ACC112 (cell line): ENCODE results near the gene KHDC4.
A peak's percentile ranks its signal among the peaks of the same experiment; 100 is the strongest.

Experiments used
- H2AFZ ChIP-seq: fragments of 200-600 bp; sonication (generic); one replicate; pipeline ENCODE4 v1.6.0; 2017; ENCODE audit warnings: antibody characterized with exemption, low read length; ENCODE audit not compliant: unreplicated experiment
- H3K27ac ChIP-seq: fragments of 200-600 bp; sonication (generic); 2 replicates; pipeline ENCODE4 v1.5.1; 2014; ENCODE audit warnings: low read depth, mild to moderate bottlenecking, antibody characterized with exemption, low read length, moderate library complexity
- H3K27me3 ChIP-seq: fragments of 200-600 bp; sonication (generic); 2 replicates; pipeline ENCODE4 v1.6.1; 2014; ENCODE audit warnings: mild to moderate bottlenecking, antibody characterized with exemption, low read length, moderate library complexity, mixed read lengths; ENCODE audit not compliant: insufficient read depth
- H3K36me3 ChIP-seq: fragments of 200-600 bp; sonication (generic); 2 replicates; pipeline ENCODE4 v1.6.1; 2016; ENCODE audit warnings: mild to moderate bottlenecking, antibody characterized with exemption, low read length, moderate library complexity, mixed read lengths; ENCODE audit not compliant: insufficient read depth
- H3K4me1 ChIP-seq: fragments of 200-600 bp; sonication (generic); one replicate; pipeline ENCODE4 v1.6.1; 2016; ENCODE audit warnings: low read length, mixed read lengths; ENCODE audit not compliant: insufficient read depth, unreplicated experiment, control insufficient read depth
- H3K4me3 ChIP-seq: fragments of 200-600 bp; sonication (generic); 2 replicates; pipeline ENCODE4 v1.5.1; 2014; ENCODE audit warnings: mild to moderate bottlenecking, low read depth, low read length
- H3K79me2 ChIP-seq: fragments of 200-600 bp; sonication (generic); one replicate; pipeline ENCODE4 v1.6.0; 2016; ENCODE audit warnings: low read length; ENCODE audit not compliant: control insufficient read depth, unreplicated experiment, insufficient read depth

The KHDC4 gene

GRCh38 chr1:155968670-155969069 is 34.5 kb upstream of the KHDC4 start:
- peaks cover 50% of the 10 kb centered on the region for H3K79me2 ChIP-seq
- H3K27ac ChIP-seq, result peak overlapping the region; percentile 21; the same call in 1 of the 2 replicates
- H3K36me3 ChIP-seq, result peaks cover 17% of the 10 kb centered on the region; the same call in 1 of the 2 replicates

GRCh38 chr1:155968051-155968400 is 33.8 kb upstream of the KHDC4 start:
- Histone ChIP-seq H3K27me3 (no peaks in the 10 kb centered on the region), H2AFZ (no peak overlapping the region), H3K36me3 (peaks cover 16% of the 10 kb centered on the region; the same call in 1 of the 2 replicates), H3K4me1 (peaks cover 54% of the 10 kb centered on the region), H3K27ac (no peak overlapping the region), H3K79me2 (peaks cover 47% of the 10 kb centered on the region), H3K4me3 (no peak overlapping the region)

More at GRCh38 chr1:155968670-155969069, 34.5 kb upstream of the KHDC4 start:
- H3K4me3 ChIP-seq, result no peak overlapping the region
- H3K27me3 ChIP-seq, result no peaks in the 10 kb centered on the region
- H3K4me1 ChIP-seq, result peaks cover 56% of the 10 kb centered on the region
- H2AFZ ChIP-seq, result no peak overlapping the region

GRCh38 chr1:155967341-155968050 is 33.3 kb upstream of the KHDC4 start:
- peaks cover 54% of the 10 kb centered on the region for H3K4me1 ChIP-seq

GRCh38 chr1:155966750-155967149 is 32.5 kb upstream of the KHDC4 start:
- H3K4me3 ChIP-seq, result no peak overlapping the region
- H2AFZ ChIP-seq, result no peak overlapping the region
- H3K27ac ChIP-seq, result no peak overlapping the region
- H3K36me3 ChIP-seq, result peaks cover 13% of the 10 kb centered on the region; the same call in 1 of the 2 replicates
- H3K4me1 ChIP-seq, result peaks cover 53% of the 10 kb centered on the region
- H3K79me2 ChIP-seq, result peaks cover 34% of the 10 kb centered on the region
- no peaks in the 10 kb centered on the region for H3K27me3 ChIP-seq

More at GRCh38 chr1:155967341-155968050, 33.3 kb upstream of the KHDC4 start:
- Histone ChIP-seq H2AFZ (no peak overlapping the region), H3K36me3 (peaks cover 13% of the 10 kb centered on the region; the same call in 1 of the 2 replicates), H3K79me2 (peaks cover 41% of the 10 kb centered on the region), H3K27me3 (no peaks in the 10 kb centered on the region), H3K27ac (no peak overlapping the region), H3K4me3 (no peak overlapping the region)

GRCh38 chr1:155966135-155966534 is 31.9 kb upstream of the KHDC4 start:
- H3K4me1 ChIP-seq, result peaks cover 57% of the 10 kb centered on the region
- peaks cover 36% of the 10 kb centered on the region for H3K79me2 ChIP-seq
- H3K27me3 ChIP-seq, result no peaks in the 10 kb centered on the region
- no peak overlapping the region for H2AFZ ChIP-seq
- no peak overlapping the region for H3K4me3 ChIP-seq
- peaks cover 13% of the 10 kb centered on the region; the same call in 1 of the 2 replicates for H3K36me3 ChIP-seq
- no peak overlapping the region for H3K27ac ChIP-seq

- Histone ChIP-seq H3K79me2 (peaks cover 25% of the 10 kb centered on the region), H2AFZ (no peak overlapping the region), H3K36me3 (peaks cover 18% of the 10 kb centered on the region), H3K27me3 (no peaks in the 10 kb centered on the region), H3K27ac (no peak overlapping the region), H3K4me1 (peaks cover 45% of the 10 kb centered on the region), H3K4me3 (no peak overlapping the region)
Measured at GRCh38 chr1:155964193-155964592, 30.0 kb upstream of the KHDC4 start.

- Histone ChIP-seq H3K36me3 (peaks cover 18% of the 10 kb centered on the region), H3K79me2 (peaks cover 11% of the 10 kb centered on the region)
Measured at GRCh38 chr1:155962599-155963211, 28.5 kb upstream of the KHDC4 start.

GRCh38 chr1:155961937-155962336 is 27.7 kb upstream of the KHDC4 start:
- Histone ChIP-seq H3K79me2 (peaks cover 8% of the 10 kb centered on the region), H3K27me3 (no peaks in the 10 kb centered on the region), H3K4me1 (peaks cover 24% of the 10 kb centered on the region), H2AFZ (no peak overlapping the region), H3K27ac (peak overlapping the region; percentile 81), H3K4me3 (no peak overlapping the region), H3K36me3 (peaks cover 26% of the 10 kb centered on the region)

More at GRCh38 chr1:155962599-155963211, 28.5 kb upstream of the KHDC4 start:
- H3K4me1 ChIP-seq, result peaks cover 31% of the 10 kb centered on the region
- H3K27me3 ChIP-seq, result no peaks in the 10 kb centered on the region
- no peak overlapping the region for H2AFZ ChIP-seq
- peak overlapping the region; percentile 40 for H3K27ac ChIP-seq
- no peak overlapping the region for H3K4me3 ChIP-seq

- no peak overlapping the region for H2AFZ ChIP-seq
- H3K4me1 ChIP-seq, result peaks cover 23% of the 10 kb centered on the region
- H3K27ac ChIP-seq, result peak overlapping the region; percentile 36; the same call in 1 of the 2 replicates
- no peaks in the 10 kb centered on the region for H3K27me3 ChIP-seq
- H3K79me2 ChIP-seq, result peaks cover 8% of the 10 kb centered on the region
- H3K4me3 ChIP-seq, result no peak overlapping the region
- H3K36me3 ChIP-seq, result peaks cover 27% of the 10 kb centered on the region
Measured at GRCh38 chr1:155960081-155960745, 26.0 kb upstream of the KHDC4 start.

GRCh38 chr1:155957411-155957915 is 23.2 kb upstream of the KHDC4 start:
- H3K27me3 ChIP-seq, result no peaks in the 10 kb centered on the region
- H2AFZ ChIP-seq, result no peak overlapping the region
- H3K27ac ChIP-seq, result no peak overlapping the region
- H3K79me2 ChIP-seq, result peaks cover 8% of the 10 kb centered on the region
- H3K4me3 ChIP-seq, result no peak overlapping the region
- H3K4me1 ChIP-seq, result peaks cover 18% of the 10 kb centered on the region
- peaks cover 29% of the 10 kb centered on the region for H3K36me3 ChIP-seq
